ENCODE measurements around the gene NSUN3.

DNA sequence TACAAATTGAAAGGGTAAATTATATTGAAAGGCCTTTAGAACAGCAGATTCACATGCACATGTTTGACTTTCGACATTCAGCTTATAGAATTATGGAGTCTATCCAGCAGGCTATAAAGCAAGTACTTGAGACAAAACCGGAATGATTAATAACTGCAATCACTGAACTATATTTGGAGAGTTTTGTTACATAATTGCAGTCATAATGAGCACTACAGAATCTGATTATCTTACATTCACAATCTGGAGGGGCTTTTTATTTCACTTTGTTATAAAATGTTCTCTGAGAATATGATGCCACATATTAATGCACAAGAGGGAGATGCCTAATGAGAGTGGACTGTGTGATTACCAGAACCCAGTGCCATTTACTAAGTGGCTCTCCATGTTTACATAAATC lies 64.3 kb downstream of the NSUN3 start:
- TF ChIP-seq POLR2AphosphoS5 (IDR thresholded peaks at IDR 0.05; ENCODE audit: low read depth, low read length), result no peak
- TF ChIP-seq, protein P1, sequence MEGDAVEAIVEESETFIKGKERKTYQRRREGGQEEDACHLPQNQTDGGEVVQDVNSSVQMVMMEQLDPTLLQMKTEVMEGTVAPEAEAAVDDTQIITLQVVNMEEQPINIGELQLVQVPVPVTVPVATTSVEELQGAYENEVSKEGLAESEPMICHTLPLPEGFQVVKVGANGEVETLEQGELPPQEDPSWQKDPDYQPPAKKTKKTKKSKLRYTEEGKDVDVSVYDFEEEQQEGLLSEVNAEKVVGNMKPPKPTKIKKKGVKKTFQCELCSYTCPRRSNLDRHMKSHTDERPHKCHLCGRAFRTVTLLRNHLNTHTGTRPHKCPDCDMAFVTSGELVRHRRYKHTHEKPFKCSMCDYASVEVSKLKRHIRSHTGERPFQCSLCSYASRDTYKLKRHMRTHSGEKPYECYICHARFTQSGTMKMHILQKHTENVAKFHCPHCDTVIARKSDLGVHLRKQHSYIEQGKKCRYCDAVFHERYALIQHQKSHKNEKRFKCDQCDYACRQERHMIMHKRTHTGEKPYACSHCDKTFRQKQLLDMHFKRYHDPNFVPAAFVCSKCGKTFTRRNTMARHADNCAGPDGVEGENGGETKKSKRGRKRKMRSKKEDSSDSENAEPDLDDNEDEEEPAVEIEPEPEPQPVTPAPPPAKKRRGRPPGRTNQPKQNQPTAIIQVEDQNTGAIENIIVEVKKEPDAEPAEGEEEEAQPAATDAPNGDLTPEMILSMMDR (IDR thresholded peaks at IDR 0.05), result no peak
- no peak for TF ChIP-seq TCF7L2 (IDR thresholded peaks at IDR 0.05; ENCODE audit: low read depth, low read length)
- TF ChIP-seq, protein P2, sequence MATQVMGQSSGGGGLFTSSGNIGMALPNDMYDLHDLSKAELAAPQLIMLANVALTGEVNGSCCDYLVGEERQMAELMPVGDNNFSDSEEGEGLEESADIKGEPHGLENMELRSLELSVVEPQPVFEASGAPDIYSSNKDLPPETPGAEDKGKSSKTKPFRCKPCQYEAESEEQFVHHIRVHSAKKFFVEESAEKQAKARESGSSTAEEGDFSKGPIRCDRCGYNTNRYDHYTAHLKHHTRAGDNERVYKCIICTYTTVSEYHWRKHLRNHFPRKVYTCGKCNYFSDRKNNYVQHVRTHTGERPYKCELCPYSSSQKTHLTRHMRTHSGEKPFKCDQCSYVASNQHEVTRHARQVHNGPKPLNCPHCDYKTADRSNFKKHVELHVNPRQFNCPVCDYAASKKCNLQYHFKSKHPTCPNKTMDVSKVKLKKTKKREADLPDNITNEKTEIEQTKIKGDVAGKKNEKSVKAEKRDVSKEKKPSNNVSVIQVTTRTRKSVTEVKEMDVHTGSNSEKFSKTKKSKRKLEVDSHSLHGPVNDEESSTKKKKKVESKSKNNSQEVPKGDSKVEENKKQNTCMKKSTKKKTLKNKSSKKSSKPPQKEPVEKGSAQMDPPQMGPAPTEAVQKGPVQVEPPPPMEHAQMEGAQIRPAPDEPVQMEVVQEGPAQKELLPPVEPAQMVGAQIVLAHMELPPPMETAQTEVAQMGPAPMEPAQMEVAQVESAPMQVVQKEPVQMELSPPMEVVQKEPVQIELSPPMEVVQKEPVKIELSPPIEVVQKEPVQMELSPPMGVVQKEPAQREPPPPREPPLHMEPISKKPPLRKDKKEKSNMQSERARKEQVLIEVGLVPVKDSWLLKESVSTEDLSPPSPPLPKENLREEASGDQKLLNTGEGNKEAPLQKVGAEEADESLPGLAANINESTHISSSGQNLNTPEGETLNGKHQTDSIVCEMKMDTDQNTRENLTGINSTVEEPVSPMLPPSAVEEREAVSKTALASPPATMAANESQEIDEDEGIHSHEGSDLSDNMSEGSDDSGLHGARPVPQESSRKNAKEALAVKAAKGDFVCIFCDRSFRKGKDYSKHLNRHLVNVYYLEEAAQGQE (IDR thresholded peaks at IDR 0.05; ENCODE audit: insufficient read depth in 1 of 2, low read depth in 2 of 2, low read length in 1 of 2), result no peak
- no peak for TF ChIP-seq SIN3A (IDR thresholded peaks at IDR 0.05; ENCODE audit: borderline replicate concordance, insufficient read depth, low read depth, low read length)
